Caco-2 (cell line): Measurements from ENCODE around the gene ZBTB8A. TPM values are rescaled to one million over a fixed set of nuclear protein-coding genes. Genes with fewer than 3 reads are reported as not detected.

Experiments
- BruUV-seq: library from RNA; stranded (reverse); fragments of 400-500 nt; replicated peaks from 2 replicates; lab custom pipeline; 2021; lab: Mats Ljungman, UMichigan
- CTCF ChIA-PET: fragments of 300-600 bp; sonication (Branson Sonifier 250); formaldehyde crosslinking; loops from one replicate; lab custom pipeline; 2022; ENCODE audit warnings: antibody characterized with exemption; lab: Charles Lee
- POLR2A ChIA-PET: fragments of 300-600 bp; sonication (Branson Sonifier 250); formaldehyde crosslinking; loops from one replicate; lab custom pipeline; 2022; ENCODE audit warnings: antibody characterized with exemption; lab: Charles Lee
- DNase-seq, 2 experiments: peaks; one replicate each; pipeline versions ENCODE4 v3.0.0 to v3.0.0-alpha.2; 2020 to 2022
- H3K27me3 ChIP-seq: replicated peaks from 2 replicates; pipeline ENCODE4 v1.6.0; 2011; ENCODE audit warnings: low read length; ENCODE audit not compliant: control insufficient read depth, insufficient read depth
- H3K36me3 ChIP-seq: 2 replicates; pipeline ENCODE4 v1.5.1; 2011; ENCODE audit warnings: low read length; ENCODE audit not compliant: control insufficient read depth, insufficient read depth
- H3K4me1 ChIP-seq: fragments of 250-450 bp; sonication (Bioruptor Pico); 2 replicates; pipeline ENCODE4 v1.5.1; 2020; ENCODE audit warnings: mild to moderate bottlenecking
- H3K4me3 ChIP-seq: 2 replicates; pipeline ENCODE4 v1.5.1; 2011; ENCODE audit warnings: low read depth, mild to moderate bottlenecking, control low read depth, low read length
- H3K9me3 ChIP-seq: fragments of 250-450 bp; sonication (Bioruptor Pico); 2 replicates; pipeline ENCODE4 v1.5.1; 2020; ENCODE audit warnings: mild to moderate bottlenecking, moderate library complexity
- H3K27ac Mint-ChIP-seq: one replicate; pipeline ENCODE4 v1.8.0; 2022; ENCODE audit warnings: mixed read lengths; ENCODE audit not compliant: unreplicated experiment
- H3K27me3 Mint-ChIP-seq: one replicate; pipeline ENCODE4 v1.8.0; 2022; ENCODE audit warnings: mixed read lengths; ENCODE audit not compliant: insufficient read depth, unreplicated experiment
- H3K36me3 Mint-ChIP-seq: one replicate; pipeline ENCODE4 v1.8.0; 2022; ENCODE audit warnings: mild to moderate bottlenecking, mixed read lengths; ENCODE audit not compliant: insufficient read depth, unreplicated experiment
- H3K4me1 Mint-ChIP-seq: one replicate; pipeline ENCODE4 v1.8.0; 2022; ENCODE audit warnings: low read depth, mixed read lengths; ENCODE audit not compliant: unreplicated experiment
- H3K4me3 Mint-ChIP-seq: one replicate; pipeline ENCODE4 v1.8.0; 2022; ENCODE audit warnings: mild to moderate bottlenecking, moderate library complexity, mixed read lengths; ENCODE audit not compliant: unreplicated experiment
- H3K9me3 Mint-ChIP-seq: one replicate; pipeline ENCODE4 v1.8.0; 2022; ENCODE audit warnings: mixed read lengths; ENCODE audit not compliant: unreplicated experiment
- CTCF ChIP-seq, 2 experiments: fragments of 200-600 bp in 1 of 2; IDR thresholded peaks; 1 replicate in 1 of 2; 2 replicates in 1 of 2; pipeline versions ENCODE4 v1.5.1 to v1.8.0; 2011 to 2022; ENCODE audit warnings: antibody characterized with exemption in 1 of 2, control low read depth in 1 of 2, inconsistent platforms in 1 of 2, low read depth in 1 of 2, low read length in 1 of 2, mild to moderate bottlenecking in 1 of 2, moderate library complexity in 1 of 2; ENCODE audit not compliant: insufficient read depth in 1 of 2, severe bottlenecking in 1 of 2, unreplicated experiment in 1 of 2
- intact Hi-C: fragments of 100-400 bp; cut with micrococcal nuclease; formaldehyde crosslinking; loops from one replicate; pipeline ENCODE4 v1.10.0; 2022; ENCODE audit not compliant: unreplicated experiment
- total RNA-seq: library from RNA; stranded (reverse); gene quantifications from 2 replicates; pipeline ENCODE4 v1.2.3, GENCODE V29; 2022

The ZBTB8A gene
- total RNA-seq, 1 experiment from 2014 or later = 3.7 TPM

- Histone ChIP-seq H3K4me1 (no peaks in the 10 kb centered on the region), H3K9me3 (no peaks in the 10 kb centered on the region), H3K36me3 (no peaks in the 10 kb centered on the region), H3K27me3 (no peaks in the 10 kb centered on the region), H3K4me3 (no peak overlapping the region)
- intact Hi-C loops = no loop called here
- no peaks in the 10 kb centered on the region for H3K4me1 Mint-ChIP-seq
- POLR2A ChIA-PET = no interaction called here
- no peak overlapping the region for H3K27ac Mint-ChIP-seq
- H3K36me3 Mint-ChIP-seq = peaks cover under 1% of the 10 kb centered on the region
- no peak overlapping the region for H3K4me3 Mint-ChIP-seq
- no peaks in the 10 kb centered on the region for H3K27me3 Mint-ChIP-seq
- BruUV-seq = no TSS peak
- no peak for TF ChIP-seq CTCF (IDR thresholded peaks at IDR 0.05; ENCODE audit: insufficient read depth in 1 of 2, low read depth in 1 of 2, low read length in 1 of 2, severe bottlenecking in 1 of 2, unreplicated experiment in 1 of 2)
- no peaks in the 10 kb centered on the region for H3K9me3 Mint-ChIP-seq
- CTCF ChIA-PET = no interaction called here
- DNase-seq = no peak
Observed at GRCh38 chr1:32606565-32607371, 67.5 kb downstream of the ZBTB8A start.

- no peak overlapping the region for H3K27ac Mint-ChIP-seq
- CTCF ChIA-PET = no interaction called here
- H3K4me1 ChIP-seq = no peaks in the 10 kb centered on the region
- peaks cover 7% of the 10 kb centered on the region for H3K4me1 Mint-ChIP-seq
- POLR2A ChIA-PET = no interaction called here
- intact Hi-C loops = no loop called here
- BruUV-seq = no TSS peak
- peaks cover 8% of the 10 kb centered on the region for H3K36me3 Mint-ChIP-seq
- no peaks in the 10 kb centered on the region for H3K36me3 ChIP-seq
- H3K4me3 ChIP-seq = no peak overlapping the region
- H3K9me3 Mint-ChIP-seq = no peaks in the 10 kb centered on the region
- no peak for DNase-seq
- no peaks in the 10 kb centered on the region for H3K9me3 ChIP-seq
- H3K27me3 ChIP-seq = no peaks in the 10 kb centered on the region
- TF ChIP-seq CTCF (IDR thresholded peaks at IDR 0.05; ENCODE audit: insufficient read depth in 1 of 2, low read depth in 1 of 2, low read length in 1 of 2, severe bottlenecking in 1 of 2, unreplicated experiment in 1 of 2) = no peak
- no peak overlapping the region for H3K4me3 Mint-ChIP-seq
- H3K27me3 Mint-ChIP-seq = no peaks in the 10 kb centered on the region
Observed at GRCh38 chr1:32609180-32609579, 70.0 kb downstream of the ZBTB8A start.

- ChIA-PET POLR2A (no interaction called here), CTCF (interaction anchor here (0.7 to 1.4 kb wide), 2 partner anchors 91 to 211 kb away, joined by 4 to 8 read pairs; no protein-coding TSS in a partner anchor)
- peak overlapping the region; percentile 46 for H3K4me3 ChIP-seq
- no peaks in the 10 kb centered on the region for H3K4me1 ChIP-seq
- no peaks in the 10 kb centered on the region for H3K36me3 ChIP-seq
- Mint-ChIP-seq H3K27me3 (no peaks in the 10 kb centered on the region), H3K27ac (peak overlapping the region; percentile 59), H3K9me3 (no peaks in the 10 kb centered on the region), H3K4me1 (peaks cover 7% of the 10 kb centered on the region), H3K4me3 (peak overlapping the region; percentile 68), H3K36me3 (peaks cover 8% of the 10 kb centered on the region)
- intact Hi-C loops = loop anchor here (10.0 kb wide), 1 partner anchor 87 kb away; no protein-coding TSS in a partner anchor
- no peak for DNase-seq
- no peaks in the 10 kb centered on the region for H3K27me3 ChIP-seq
- TF ChIP-seq CTCF (IDR thresholded peaks at IDR 0.05; ENCODE audit: insufficient read depth in 1 of 2, low read depth in 1 of 2, low read length in 1 of 2, severe bottlenecking in 1 of 2, unreplicated experiment in 1 of 2) = no peak
- H3K9me3 ChIP-seq = no peaks in the 10 kb centered on the region
- BruUV-seq = no TSS peak
Observed at GRCh38 chr1:32611859-32612188, 72.6 kb downstream of the ZBTB8A start.
